OCI-M2 (cell line): ENCODE results near the gene MYRIP.
"Not testable (repeated sequence)": the region's sequence is repeated elsewhere in the genome, so short reads cannot be mapped to it uniquely, and the experiment has no call there.

Experiments
- DNase-seq: peaks from one replicate; lab custom pipeline; 2025; ENCODE audit not compliant: unreplicated experiment; lab: John Stamatoyannopoulos, UW

MYRIP gene

DNA sequence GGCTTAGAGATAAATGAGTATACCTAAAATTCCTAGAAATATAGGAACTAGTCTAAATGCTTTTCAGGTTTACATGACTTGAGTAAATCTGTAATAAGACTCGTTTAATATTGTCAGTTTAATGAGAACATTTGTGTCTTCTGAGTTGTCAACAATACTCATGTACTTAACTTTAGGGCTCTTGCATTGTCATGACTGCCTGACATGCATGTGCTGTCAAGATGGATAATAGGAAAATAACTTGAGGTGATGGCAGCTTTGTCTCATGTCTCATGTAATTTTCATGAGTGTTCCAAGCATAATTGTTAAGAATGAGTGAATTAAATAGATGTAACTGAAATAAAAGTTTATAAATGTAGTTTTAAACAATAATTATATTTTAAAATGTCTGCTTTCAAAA, 455.0 kb downstream of the MYRIP start:
- DNase-seq: no peak

DNA sequence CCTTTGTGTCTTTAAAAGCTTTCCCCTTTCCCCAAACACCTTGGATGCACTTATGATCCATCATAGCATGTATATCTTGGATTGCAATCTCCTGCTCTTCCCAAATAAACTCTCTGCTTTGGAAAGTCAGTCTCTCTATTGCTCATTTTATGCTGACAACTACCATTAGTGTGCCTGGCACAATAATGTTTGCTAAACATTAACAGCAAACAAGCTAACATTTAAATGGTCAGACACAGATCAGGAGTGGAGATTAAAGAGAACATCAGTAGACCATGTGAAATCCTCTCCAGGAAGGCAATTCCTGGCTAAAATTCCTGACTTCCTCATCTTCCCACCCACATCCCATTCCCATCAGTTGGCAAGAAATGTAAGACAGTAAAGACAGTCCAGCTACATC, 455.8 kb downstream of the MYRIP start:
- no peak for DNase-seq

DNA sequence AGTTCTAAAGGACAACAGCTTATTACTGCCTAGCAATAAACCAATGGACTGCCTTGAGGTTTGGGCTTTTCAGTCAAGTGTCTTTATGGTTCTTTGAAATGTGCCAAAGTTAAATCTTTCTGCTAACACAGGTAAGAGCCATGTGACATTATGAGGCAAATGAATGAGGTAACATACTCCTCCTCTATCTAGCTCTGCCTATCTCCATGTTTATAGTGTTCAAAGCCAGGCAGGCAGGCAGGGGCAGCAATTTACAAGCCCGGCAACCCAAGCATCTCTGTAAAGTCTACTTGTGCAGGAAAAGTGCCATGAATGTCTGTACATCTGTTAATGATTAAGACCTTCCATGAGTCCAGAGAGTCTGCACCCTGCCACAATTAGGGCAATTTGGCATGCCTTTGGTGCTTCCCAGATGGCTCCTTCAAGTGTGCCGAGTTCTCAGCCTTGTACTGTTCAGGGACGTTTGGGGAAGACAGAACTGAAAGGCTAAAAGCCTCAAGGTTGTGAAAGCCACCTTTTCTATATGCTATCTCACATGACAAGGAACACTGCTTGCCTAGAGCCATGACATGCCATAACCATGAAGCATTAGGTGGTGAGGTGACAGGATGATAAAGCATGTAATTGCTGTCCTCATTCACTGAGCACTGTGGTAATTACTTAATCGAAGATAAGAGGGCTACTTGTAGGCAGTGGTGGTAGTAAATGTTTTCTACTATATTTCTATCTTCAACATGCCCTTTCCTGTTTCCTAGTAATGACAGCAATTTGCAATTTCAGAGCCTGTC, 458.7 kb downstream of the MYRIP start:
- DNase-seq: no peak

DNA sequence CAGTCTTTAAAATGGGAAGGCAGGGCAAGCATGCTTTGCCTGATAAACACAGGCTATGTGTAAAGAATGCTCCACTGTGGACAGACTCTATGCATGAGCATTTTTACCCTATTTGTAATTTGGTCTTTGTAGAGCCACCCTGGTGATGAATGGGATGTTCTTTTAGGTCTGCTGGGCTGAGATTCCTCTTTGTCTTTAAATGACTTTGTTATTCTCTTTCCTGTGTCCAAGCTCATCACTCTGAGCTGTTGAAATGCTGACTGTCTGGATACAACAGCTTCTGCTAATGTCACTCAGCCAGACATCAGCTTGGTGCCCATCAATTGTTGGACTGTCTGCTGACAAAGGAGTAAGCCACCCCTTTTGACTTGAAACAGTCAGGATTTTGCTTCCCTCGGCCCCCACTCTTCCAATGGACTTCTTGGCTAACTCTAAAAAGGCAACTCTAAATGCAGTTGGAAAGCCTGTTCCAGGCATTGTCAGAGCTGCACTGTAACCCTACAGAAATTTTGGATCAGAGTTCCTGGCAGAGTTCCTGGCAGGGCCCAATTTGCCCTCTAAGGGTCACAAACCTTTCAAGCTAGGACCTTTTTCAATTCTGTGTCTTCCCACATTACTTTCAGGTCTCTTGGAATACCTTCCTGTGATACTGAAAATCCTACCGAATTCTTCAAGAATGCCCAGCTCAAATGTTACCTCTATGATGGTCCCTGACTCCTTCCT, 459.6 kb downstream of the MYRIP start:
- no peak for DNase-seq

DNA sequence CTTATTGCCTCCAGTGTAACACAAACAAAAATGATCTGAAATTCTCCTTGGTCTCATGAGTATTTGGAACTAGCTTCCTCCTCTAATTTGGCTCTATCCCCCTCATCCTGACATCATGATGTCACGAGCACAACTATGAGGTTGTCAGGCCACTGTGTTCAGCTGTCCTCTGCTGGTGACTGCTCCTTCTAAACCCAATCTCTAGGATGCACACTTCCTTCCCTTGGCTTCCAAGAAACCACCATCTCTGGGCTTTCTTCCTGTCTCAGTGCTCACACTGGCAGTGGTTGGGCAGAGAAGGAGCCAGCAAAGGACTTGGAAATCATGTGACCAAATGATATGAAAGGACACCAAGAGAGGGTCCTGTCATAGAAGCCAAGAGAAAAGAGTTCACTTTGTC, 469.4 kb downstream of the MYRIP start:
- no peak for DNase-seq

DNA sequence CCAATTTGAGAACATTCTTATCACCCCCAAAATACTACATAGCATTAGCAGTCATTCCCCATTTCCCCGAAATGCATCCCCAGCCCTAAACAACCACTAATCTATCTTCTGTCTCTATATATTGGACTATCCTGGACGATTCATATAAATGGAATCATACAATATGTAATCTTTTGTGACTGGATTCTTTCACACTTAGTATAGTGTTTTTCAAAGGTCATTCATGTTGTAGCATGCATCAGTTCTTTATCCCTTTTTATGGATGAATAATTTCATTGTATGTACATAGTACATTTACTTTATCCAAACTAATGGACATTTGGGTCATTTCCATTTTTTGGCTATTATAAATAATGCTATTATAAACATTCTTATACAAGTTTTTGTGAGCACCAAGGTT, 472.6 kb downstream of the MYRIP start:
- no peak for DNase-seq

DNA sequence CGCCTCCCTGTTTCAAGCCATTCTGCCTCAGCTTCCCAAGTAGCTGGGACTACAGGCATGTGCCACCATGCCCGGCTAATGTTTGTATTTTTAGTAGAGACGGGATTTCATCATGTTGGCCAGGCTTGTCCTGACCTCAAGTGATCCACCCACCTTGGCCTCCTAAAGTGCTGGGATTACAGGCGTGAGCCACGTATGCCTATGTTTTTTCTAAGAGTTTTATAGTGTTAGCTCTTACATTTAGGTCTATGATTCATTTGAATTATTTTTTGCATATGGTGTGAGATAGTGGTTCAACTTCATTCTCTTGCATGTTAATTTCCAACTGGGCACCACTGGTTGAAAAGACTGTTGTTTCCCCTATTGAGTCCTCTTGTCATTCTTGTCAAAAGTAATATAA, 473.6 kb downstream of the MYRIP start:
- not testable (repeated sequence) for DNase-seq

DNA sequence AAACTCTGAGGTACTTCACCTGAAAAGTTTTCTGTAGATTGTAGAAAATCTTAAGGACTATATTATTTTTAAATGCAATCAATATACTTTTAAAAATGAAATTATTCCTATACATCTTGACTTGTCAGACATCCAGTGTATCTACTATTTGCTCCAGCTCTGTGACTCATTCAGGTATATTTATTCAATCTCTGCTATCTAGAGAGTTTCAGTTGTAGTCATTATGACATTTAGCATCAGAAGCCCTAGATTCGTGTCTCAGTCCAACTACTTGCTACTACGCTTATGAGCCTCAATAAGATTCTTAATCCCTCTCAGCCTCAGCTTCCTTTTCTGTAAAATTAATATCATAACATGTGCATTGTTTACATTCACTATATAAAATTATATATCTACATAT, 477.8 kb downstream of the MYRIP start:
- DNase-seq: no peak

DNA sequence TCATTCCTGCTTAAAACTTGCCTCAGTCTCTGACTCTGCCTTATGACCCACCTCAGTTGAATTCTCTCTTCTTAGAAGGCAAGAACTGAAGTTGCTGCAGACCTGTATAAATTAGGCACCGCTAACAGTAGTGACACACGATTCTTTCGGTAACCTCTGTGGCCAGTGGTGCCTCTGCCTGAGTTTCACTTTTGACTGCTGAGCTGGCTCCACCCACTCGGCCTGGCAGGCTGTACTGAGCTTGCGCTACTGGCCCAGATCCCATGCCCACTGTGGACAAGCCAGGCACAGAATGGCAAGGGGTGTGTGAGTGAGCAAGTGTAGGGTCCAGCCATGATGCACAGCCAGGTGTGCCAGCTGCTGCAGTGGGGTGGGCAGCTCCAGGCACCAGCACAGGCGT, 481.0 kb downstream of the MYRIP start:
- no peak for DNase-seq

DNA sequence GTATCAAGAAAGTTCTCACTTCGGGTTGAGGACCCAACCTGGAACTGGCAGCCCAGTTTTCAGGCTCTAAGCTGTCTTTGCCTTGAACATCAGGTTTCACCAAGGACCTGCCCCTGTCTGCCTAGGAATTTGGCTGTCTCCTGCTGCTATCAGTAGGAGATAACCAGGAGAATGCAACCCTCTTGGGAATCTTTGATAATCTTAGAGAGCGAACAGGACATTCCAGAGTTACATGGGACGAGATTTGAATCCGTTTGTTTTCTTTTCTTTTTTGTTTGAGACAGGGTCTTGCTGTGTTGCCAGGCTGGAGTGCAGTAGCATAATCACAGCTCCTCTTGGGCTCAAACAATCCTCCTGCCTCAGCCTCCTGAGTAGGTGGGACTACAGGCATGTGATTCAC, 482.1 kb downstream of the MYRIP start:
- no peak for DNase-seq

DNA sequence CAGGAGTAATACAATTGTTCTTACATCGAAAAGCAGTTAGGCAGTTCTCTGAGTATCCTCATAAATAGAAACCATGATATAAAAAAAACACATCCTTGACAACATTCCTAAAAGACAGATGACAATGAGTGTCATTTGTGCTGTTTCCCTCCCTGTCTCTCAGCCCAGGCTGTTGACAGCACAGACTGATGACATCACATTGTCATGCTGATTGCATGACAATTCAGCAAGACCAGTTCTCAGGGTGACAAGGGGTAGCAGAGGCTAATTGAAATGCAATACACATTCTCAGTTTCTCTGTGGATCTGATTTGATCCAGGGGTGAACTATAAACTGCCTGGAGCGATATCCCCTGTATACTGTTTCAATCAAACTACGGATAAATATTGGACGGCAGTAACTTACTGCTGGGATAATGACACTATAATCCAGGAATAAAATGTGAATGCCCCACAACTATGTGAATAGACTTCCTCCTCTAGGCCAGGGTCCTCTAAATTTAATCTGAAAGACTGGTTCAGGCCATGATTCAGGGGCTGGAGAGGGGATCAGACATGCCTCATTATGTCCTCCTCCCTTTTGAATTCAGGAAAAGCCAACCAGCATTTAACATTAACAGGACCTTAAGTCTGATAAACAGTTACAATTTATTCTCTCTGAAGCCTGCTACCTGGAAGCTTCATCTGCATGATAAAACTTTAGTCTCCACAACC, 483.4 kb downstream of the MYRIP start:
- DNase-seq: no peak

DNA sequence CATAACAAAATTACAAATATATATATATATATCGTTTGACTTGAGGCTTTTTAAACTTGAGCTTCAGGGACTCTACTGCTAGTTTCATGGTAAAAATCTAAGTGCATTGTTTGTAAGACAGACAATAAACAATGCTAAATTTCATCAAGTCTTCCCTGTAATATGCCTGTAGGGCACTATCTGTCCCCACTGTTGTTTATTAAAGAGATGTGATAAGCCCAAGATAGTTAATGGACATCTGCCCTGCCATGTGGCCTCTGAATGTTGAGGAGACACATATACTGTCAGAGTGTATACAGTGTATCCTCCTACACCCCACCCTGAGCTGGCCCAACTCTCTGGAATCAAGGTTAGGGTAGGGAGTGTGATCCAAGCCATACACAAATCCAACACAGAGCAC, 485.0 kb downstream of the MYRIP start:
- DNase-seq: no peak

DNA sequence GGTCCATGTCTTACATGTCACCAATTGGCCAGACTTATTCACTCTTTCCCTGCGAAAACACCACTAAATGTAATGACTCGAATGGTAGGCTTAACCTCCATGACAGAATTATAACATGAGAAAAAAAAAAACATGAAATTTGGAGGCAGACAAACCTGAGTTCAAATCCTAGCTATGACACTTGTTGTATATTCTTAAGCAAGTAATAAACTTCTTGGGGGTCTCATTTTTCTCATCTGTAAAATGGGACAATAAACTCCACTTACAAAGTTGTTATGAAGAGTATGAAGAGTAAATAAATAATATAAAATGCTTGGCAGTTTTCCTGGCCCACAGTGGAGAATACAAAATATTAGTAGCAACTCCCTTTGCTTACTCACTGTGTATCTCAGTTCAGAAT, 488.7 kb downstream of the MYRIP start:
- no peak for DNase-seq

DNA sequence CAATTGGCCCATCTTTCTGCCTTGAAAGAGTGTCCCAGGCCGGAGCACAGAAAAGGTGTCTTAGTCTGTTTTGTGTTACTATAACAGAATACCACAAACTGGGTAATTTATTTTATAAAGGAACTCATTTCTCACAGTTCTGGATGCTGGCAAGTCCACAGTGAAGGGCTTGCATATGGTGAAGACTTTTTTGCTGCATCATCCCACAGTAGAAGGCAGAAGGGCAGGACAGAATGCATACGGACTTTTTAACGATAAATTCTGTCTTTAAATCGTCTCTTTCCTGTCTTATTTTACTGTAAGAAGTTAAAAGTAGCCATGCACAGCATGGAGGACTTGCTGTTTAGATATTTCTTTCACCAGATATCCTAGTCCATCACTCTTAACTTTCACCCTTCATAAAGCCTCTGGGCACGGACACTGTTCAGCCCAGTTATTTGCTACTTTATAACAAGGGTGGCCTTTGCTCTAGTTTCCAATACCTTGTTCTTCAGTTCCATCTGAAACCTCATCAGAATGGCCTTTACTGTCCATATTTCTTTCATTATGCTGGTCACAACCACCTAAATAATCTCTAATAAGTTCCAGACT, 489.8 kb downstream of the MYRIP start:
- no peak for DNase-seq

DNA sequence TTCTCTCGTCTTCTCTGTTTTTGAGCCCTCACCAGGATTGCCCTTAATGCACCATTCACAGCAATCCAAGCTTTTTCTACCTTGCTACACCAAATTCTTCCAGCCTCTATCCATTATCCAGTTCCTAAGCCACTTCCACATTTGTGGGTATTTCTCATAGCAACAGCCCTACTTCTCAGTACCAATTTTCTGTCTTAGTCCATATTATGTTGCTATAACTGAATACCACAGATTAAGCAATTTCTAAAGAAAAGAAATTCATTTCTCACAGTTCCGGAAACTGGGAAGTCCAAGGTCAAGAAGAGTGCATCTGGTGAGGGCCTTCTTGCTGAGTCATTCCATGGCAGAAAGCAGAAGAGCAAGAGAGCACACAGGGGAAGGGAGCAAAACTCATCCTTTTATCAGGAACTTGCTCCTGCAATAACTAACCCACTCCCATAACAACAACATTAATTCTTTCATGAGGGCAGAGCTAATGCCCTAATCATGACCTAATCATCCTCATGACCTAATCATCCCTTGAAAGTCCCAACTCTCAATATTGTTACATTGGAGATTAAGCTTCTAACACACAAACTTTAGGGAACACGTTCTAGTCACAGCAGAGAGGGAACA, 490.4 kb downstream of the MYRIP start:
- DNase-seq: no peak

DNA sequence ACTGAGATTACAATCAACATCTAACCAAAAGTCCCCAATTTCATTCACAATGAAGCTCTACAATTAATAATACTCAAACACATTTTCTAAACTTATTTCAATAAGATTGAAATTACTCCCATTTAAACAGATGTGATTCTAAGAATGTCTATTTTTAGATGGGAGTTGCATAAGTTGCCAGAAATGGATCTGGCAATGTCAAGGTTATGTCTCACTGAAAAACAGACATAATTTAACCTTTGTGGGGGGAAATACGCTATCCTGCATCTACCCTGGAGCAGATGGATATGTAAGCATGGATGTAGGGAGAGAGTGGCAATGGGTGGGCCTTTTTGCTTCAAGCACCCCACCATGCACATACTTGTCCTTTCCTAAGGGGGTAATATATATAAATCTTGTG, 493.4 kb downstream of the MYRIP start:
- DNase-seq: no peak

DNA sequence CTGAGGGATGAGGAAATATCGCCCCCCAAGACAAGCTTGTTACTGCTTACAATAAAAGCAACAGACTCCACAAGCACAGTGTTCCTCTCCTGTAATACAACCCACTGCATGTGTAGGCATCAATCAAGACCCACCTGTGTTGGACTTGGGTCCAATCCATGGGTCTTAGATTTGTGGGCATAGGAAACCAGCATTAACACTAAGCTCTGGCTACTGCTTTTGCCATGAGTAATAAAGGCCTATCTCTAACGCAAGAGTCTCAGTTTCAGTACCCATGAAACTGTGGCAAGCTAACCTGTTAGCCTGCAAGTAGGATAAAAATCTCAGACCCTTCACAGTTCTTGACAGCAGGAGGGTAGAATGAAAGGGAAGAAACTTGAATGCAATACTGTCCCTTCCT, 494.9 kb downstream of the MYRIP start:
- no peak for DNase-seq

DNA sequence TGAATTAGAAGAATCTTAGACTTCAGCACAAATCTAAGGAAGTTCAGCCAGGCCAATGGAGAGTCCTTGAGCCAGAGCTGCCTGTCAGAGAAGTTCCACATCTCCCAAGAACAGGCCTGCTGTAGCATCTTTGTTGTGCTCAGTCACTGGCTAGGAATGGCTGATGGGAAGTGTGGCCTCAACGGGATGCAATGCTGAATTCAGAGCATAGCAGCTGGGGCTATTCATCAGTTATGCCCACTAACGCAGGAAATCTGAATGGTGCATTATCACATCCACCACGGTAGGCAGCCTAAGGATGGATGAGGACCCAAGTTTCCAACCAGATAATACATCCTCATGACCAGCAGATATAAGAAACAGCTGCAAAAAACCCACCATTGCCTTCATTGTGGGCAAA, 496.9 kb downstream of the MYRIP start:
- no peak for DNase-seq

DNA sequence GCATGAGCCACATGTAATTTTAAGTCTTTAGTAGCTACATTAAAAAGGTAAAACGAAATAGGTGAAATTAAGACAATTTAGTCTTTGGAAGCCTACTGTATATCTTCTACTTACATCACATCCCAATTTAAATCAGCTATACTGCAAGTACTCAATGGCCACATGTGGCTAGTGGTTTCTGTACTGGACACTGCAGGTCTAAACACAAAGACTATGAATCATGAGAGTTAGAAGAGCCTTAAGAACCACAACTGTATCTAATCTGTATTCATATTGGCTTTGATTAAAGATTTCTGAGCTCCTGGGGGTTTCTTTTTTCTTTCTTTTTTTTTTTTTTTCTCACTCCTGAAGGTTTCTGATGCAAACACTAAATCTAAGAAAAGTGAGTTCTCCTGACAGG, 497.8 kb downstream of the MYRIP start:
- DNase-seq: no peak

DNA sequence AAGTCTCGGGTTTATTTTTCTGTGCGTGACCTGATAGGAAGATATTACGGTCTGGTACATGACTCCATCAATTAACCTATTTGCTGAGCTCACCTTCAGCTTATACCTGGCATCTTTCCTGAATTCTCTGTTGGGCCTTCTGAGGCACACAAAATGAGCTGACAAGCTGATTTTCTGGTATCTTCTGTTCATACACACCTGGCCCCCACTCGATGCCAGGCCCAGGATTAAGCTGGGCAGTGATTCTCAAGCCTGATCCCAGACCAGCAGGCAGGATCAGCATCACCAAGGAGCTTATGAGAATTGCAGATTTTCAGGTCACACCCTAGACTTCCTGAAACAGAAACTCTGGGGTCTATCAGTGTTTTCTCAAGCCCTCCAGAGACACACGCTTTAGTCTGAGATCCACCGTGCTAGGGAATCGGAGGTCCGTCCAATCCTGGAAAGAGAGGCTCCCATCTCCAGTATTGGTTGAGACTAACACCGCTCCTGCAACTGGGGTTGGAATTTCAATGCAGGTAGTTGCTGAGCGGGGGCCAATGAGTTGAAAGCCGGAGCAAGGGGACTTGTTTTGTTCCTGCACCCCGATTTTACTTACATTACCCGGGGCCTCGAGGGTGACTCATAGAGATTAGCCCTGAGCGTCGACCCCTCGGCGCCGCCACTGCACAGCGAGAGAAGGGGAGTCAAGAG, 499.5 kb downstream of the MYRIP start:
- DNase-seq: no peak
